Endothelial cell of hepatic sinusoid (primary cell): ENCODE results near the gene RHEB.

ENCODE experiments used
- in situ Hi-C: cut with HindIII; loops from 2 replicates; pipeline ENCODE4 v1.10.0; 2017; ENCODE audit warnings: low sequenced_read_pairs

RHEB gene

DNA sequence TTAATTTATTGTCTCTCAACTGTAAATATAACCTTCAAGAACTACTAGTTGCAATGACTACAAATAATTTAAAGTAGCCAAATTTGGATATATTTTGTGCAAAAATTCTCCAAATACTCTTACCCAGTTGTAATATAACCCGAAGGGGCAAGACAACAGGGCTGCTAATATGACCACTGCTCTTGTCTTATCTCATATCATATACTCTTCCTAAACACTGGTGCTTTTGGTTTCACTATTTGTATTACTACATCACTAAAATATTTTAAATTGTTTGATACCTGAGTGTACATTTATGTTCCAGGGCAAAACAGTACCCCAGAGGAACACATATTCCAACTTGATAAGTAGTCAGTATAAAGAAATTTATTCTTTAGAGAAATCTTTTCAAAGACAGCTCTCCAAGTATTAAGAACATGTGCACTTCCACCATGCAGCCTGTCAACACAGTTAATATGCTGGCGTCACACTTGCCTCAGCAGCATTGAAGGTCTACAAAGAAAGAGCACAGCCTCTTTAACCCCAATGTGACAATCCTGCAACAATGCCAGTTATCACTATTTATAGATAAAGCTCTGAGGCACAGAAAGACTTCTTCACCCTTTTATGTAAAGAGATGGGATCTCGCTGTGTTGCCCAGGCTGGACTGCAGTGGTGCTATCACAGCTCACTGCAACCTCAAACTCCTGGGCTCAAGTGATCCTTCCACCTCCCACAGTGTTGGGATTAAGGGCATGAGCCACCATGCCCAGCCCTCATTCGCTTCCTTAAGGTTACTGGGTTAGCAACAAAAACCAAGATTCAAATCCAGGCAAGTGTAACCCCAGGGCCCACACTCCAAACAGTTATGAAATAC lies 37.8 kb downstream of the RHEB start:
- in situ Hi-C loops = no loop called here

DNA sequence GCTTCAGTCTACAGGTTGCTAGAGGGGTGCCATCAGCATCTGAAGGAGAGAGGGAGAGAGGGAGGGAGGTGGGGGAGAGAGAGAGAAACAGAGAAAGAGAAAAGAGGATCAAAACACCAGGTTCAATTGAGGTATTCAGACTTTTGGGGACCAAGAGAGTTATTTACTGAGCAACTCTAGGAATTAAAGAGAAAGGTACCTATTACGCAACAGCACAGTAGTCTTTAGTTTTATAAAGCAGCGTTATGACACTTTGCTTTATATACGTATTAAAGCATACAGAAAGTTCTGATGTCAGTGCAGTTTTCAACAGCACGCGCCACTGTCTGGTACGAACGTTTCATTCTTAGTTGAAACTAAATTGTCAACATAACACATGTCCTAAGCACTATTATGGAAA lies 41.8 kb downstream of the RHEB start:
- in situ Hi-C loops = no loop called here

DNA sequence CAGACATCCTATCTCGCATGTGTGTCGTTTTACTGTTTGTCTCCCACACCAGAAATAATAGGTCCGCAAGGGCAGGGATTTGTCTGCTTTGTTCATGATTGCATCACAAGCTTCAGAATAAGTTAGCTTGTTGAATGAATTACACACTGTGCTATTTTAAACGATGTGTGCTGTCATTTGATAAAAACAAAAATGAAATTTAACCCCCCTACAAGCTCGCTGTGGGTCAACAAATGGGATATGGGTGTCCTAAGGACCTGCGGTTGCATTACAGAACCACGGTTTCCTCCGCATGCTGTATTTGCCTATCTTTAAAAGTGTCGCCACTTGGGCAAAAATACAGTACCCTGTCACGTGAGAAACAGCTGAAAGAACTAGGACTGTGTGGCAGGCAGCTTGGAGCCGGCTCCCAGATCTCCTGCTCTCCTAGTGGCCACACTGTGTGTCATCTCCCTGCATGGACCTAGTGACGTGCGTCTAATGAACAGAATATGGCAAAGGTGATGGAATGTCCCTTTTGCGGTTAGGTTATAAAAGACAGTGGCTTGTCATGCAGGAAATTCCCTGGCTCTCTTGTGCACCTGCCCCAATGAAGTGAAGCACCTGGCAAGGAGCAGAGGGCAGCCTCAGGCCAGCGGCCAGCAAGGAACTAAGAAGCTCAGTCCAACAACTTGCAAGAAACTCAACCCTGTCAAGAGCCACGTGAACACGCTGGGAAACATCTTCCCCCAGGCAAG lies 46.9 kb downstream of the RHEB start:
- in situ Hi-C loops = no loop called here

DNA sequence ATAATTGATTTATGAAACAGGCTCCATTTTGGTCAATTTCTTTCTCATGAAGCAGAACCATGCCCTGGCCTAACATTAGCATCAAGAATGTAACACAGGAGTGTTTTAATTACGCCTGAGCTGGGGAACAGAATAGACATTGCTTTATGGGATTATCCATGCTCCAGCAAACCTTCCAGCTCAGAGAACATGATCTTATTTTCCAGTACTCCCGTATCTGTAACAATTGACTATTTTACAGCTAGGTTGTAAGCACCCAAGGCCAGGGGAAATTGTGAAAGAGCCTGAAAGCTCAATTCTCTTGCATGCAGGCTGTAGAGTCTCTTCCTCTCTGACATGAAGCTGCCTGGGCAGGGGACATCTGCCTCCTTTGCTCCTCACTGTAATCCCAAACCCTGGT lies 49.0 kb downstream of the RHEB start:
- in situ Hi-C loops = no loop called here

DNA sequence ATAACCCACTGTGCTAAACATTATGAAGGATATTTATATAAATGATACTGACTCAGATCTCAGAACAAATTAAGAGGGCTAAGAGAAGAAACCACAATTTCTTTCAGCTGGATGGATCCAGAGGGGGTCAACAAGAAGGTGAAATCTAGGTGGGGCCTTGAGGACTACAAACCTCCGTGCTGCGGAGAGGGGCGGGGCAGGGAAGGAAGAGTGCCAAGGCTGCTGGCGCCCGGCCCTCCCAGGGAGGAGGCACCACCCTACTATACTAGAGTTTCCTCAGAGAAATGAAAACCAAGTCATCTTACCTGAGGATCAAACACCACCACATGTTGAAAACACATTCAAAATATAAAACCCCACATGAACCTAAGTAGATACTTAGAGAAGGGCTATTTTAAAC lies 50.4 kb downstream of the RHEB start:
- in situ Hi-C loops = no loop called here

DNA sequence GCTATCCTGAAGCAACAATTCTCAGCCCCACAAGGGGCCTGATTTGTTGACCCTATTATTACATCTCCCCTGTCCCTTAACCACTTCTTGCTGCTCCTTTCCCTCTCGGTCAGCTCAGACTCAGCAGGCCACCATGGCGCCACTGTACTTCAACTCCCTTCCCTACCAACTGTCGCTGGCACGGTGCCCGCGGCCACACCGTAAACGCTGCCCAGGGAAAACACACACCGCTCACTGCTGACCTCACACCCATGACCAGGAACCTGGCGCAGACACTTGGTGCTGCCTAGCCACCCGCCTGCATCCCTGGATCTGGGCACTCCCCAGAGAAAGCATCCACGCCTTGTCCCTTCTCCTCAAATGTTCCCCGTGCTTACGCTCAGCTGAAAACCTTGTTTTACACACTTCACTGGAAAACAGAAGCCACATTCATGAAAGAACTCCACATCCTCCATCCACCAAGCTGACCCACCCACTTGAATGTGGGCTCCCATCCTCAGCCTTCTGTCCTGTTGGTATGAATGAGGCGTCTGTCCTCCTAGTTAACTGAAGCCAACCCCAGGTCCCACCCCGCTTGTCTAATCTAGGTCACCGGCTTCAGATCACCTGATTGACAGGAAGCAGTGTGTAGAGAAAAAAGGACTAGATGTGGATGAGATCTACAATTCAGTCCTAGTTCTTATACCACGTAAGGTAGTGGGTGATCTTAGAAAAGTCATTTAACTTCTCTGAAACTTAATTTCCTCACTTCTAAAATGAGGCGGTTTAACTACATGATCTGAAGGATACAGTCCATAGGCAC lies 51.3 kb downstream of the RHEB start:
- in situ Hi-C loops = no loop called here

DNA sequence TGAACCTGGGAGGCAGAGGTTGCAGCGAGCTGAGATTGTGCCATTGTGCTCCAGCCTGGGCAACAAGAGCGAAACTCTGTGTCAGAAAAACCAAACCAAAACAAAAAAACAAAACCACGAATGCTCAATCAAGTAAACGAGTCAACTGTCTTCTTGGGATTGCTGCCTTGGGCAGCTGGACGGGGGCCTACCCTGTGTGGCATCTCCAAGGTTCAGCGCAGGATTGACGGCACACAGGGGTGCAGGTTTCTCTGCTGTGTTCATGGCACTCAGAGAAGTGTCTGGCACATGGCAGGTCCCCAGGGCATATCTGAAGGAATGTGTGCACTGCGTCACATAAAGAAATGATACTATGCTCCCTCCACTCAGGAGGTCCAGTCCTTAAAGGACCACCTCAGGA lies 54.5 kb downstream of the RHEB start:
- in situ Hi-C loops = no loop called here

DNA sequence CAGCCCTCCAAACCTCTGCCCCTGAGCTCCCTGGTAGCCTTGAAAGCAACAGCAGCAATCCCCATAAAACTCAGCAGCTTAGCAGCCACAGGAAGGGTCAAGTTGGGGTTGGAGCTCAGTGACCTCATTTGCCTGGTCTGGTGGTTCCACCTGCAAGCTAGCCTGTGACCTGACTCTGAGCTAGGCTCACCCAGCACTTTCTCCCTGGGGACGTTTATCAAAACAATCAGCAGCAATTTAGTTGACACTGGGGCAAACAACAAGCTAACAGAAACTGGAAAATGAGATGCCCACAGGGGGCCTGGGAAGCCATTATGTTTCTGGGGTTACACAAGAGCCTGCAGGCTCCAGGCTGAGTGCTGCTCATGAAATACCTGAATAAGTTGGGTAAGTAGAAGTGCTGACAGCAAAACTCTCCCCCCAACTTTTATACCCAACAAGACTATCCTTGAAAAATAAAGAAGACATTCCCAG lies 57.4 kb downstream of the RHEB start:
- in situ Hi-C loops = no loop called here

DNA sequence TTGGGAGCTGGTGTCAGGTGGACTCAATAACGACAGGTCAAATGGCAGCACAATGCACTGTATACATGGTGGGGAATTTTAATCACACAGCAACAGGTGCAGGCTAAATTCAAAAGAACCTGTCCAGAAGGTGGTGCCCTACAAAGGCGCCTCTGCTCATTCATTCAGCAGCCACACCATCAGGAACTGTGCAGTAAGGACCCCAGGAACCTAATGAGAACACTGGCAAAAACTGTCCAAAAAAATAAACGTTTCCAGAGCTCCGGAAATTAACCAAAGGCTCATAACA lies 57.8 kb downstream of the RHEB start:
- in situ Hi-C loops = no loop called here

DNA sequence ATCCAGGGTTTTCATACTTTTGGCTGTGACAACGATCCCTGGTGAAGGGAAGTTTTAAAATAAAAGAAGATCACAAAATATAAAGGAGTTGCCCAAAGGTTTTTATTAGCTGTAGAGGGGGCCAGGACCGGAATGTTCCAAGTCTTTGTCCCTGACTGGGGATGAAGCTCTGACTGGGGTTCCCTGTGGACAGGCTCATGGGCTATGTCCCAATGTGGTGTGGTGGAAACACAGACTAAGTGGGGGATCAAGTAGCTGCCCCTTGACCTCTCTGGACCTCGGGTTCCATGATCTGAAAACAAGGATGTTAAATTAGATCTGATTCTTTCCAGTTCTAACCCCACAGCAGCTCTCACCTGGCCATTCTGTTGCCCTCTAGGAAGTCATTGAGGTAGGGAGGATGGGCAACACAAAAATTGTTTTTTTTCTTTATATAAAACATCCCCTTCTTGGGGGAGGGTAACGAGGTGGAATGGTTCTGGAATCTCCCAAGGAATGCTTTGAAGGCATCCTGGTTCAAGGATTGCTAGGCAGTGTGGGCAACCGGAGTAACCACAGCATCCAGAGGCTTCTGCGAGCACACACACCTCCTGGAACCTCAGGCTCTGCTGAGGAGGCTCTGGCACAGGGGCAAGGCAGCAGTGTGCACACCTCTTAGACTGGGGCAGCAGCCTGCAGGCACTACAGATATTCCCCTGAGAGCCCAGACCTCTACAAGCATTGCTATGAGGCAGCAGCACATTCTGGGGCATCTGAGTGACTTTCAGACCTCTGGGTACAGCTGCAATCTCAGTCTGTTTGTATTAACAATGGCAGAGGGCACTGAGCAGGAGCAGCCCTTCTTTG lies 58.4 kb downstream of the RHEB start:
- in situ Hi-C loops = no loop called here

DNA sequence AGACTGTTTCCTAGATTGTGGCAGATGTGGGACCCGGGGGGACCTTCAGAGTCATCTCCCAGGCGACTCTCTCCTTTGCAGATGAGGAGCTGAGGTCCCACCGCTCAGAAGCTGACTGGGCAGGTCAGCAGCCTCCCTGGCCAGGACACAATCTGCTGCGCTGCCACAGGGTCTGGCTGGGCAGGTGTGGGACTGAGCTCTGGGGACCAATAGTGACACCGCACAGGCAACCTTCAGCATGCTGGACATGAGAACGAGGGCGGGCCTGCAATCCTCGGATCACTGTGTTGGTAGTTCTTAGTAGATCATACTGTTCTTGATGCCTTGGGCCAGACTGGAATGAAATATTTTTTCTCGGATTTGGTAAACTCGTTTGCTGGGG lies 59.2 kb downstream of the RHEB start:
- in situ Hi-C loops = no loop called here

DNA sequence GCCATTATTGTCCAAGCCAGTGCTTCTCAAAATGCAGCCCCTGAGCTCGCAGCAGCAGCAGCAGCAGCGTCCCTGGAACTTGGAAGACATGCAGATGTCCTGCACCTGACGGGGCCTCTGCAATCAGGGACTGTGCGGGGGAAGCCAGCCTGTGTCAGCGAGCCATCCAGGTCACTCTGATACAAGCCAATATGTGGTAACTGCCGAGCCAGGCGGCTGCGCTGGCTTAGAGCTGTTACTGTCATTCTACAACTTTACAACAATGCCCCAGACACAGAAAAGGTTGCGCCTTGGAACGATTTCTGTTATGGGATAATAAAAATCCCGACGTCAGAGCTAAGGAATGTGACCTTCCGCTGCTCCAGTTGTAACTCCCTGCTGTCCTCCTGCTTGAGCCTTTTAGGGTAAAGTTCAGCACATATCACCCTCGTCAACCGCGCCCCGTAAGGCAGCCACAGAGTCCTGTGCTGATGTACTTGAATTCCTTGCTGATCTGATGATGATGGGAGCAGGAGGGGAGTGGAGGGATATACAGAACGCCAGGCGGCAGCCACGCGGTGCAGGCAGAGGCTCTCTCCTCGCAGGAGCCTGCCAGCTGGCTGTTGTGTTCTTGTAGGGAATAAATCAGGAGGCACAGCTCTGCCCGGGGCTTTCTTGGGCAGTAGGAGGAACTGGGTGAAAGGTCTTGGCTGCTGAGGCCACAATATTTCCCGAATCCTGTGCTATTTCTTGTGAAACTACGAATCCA lies 59.8 kb downstream of the RHEB start:
- in situ Hi-C loops = no loop called here

DNA sequence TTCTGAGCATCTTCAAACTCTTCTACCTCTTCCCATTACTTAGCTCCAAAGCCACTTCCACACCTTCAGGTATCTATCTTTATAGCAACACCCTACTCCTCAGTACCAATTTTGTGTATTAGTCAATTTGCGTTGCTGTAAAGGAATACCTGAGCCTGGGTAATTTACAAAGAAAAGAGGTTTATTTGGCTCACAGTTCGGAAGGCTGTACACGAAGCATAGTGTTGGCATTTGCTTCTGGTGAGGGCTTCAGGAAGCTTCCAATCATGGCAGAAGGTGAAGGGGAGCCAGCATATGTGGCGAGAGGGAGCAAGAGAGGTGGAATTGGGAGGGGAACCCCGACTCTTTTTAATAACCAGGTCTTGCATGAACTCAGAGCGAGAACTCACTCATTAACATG lies 62.2 kb downstream of the RHEB start:
- in situ Hi-C loops = no loop called here

DNA sequence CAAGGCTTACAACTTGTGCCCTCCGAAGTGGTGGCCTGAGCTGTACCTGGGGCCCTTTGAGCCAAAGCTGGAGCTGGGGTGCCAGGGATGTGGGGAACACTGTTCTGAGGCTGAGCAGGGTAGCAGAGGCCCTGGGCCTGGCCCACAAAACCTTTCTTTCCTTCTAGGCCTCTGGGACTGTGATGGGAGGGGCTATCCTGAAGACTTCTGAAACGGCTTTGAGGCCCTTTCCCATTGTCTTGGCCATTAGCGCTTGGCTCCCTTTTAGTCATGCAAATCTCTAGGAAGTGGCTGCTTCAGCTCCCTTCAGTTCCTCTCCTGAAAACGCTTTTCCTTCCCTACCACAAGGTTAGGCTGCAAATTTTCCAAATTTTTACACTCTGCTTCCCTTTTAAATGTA lies 62.9 kb downstream of the RHEB start:
- in situ Hi-C loops = no loop called here

DNA sequence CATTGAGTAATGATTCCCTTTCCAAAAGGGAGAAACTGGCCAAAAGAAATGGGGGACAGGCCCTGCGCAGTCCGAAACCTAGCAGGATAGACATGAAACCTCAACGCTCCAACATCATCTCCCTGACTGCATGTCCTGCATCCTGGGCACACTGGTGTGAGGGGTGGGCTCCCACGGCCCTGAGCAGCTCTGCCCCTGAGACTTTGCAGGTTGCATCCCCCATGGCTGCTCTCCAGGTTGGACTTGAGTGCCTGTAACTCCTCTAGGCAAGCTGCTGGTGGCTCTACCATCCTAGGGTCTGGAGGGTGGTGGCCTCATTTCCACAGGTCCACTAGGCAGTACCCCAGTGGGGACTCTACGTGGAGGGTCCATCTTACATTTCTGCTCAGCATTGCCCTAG lies 63.4 kb downstream of the RHEB start:
- in situ Hi-C loops = no loop called here

DNA sequence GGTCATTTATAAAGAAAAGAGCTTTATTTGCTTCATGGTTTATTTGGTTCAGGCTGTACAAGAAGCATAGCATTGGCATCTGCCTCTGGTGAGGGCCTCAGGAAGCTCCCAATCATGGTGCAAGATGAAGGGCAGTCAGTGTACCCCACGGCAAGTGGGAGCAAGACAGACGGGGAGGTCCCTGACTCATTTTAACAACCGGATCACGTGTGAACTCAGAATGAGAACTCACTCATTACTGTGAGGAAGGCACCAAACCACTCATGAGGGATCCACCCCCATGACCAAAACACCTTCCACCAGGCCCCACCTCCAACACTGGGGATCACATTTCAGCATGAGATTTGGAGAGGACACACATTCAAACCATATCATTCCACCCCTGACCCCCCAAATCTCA lies 64.0 kb downstream of the RHEB start:
- in situ Hi-C loops = no loop called here

DNA sequence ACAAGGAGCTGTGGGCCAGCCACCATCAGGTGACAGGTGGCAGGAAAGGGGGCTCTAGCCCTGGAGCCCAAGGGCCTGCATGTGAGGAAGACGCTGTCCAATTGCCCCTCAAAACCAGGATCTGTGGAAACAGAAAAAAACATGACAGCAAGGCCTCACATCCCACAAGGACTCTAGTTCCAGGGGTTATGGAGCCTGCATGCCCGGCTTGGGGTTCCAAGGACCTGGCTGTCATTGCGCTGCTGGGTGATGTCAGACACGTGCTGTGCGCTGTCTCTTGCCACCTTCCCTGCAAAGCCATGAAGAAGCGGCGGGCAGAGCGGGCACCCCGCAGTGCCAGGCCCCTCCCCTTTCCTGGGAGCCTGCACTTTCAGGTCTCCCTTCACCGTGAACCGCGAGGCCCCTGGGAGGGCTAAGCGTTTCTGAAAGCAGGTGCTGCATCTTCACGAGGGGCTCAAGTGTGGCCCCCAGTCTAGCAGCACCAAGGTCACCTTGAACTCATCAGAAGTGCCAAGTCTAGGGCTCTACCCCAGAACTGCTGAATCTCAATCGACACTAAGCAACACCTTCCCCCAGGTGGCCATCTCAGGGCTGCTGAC lies 64.7 kb downstream of the RHEB start:
- in situ Hi-C loops = no loop called here

DNA sequence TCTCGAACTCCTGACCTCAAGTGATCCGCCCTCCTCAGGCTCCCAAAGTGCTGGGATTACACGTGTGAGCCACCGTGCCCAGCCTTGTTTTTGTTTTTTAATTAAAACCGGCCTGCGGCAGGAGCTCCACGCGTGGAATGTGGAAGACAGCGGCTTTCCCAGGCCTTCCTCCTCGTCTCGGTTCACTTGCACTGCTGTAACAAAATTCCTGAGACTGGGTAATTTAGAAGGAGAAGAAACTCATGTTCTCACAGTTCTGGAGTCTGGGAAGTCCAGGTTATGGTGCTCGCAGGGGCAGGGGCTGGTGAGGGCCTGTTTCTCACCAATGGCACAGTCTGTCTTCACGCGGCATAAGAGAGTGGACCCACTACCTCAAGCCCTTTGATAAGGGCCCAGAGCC lies 65.4 kb downstream of the RHEB start:
- in situ Hi-C loops = no loop called here

DNA sequence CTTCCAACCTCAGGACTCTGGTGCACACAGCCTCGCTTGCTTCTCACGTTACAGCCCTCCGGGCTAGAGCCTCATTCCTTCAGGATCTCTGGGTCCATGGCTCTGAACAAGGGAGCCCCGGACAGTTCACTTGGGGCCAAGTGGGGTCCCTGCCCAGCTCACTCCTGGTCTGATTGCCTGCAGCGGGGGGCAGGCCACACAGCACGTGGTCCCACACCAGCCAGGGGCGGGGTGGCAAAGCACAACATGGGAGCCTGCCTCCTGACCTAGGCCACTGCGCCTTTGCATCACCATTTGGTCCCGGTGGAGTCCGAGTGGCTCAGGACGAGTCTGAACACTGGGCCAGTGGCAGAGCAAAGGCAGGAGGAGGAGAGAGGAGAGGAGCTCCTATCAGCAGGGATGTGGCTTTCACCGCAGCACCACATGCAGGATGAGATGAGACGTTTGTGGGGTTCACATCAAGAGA lies 66.3 kb downstream of the RHEB start:
- in situ Hi-C loops = no loop called here
